DOHH2 (cell line): ENCODE results near the gene PLLP.

Experiments
- H3F3A ChIP-seq: fragments of 200-600 bp; sonication (generic), shearing (Covaris generic); 2 replicates; pipeline ENCODE4 v1.6.0; 2016; ENCODE audit warnings: antibody characterized with exemption, mild to moderate bottlenecking; ENCODE audit not compliant: control insufficient read depth, insufficient read depth
- H3K27ac ChIP-seq: fragments of 200-600 bp; sonication (generic); 2 replicates; pipeline ENCODE4 v1.5.1; 2014; ENCODE audit warnings: low read depth, mild to moderate bottlenecking, low read length, moderate library complexity
- H3K27me3 ChIP-seq: fragments of 200-600 bp; sonication (generic); 2 replicates; pipeline ENCODE4 v1.6.1; 2014; ENCODE audit warnings: mild to moderate bottlenecking, low read length, mixed read lengths; ENCODE audit not compliant: control insufficient read depth
- H3K36me3 ChIP-seq: fragments of 200-600 bp; sonication (generic); 2 replicates; pipeline ENCODE4 v1.6.1; 2014; ENCODE audit warnings: mild to moderate bottlenecking, low read length, moderate library complexity, mixed read lengths; ENCODE audit not compliant: control insufficient read depth
- H3K4me1 ChIP-seq: fragments of 200-600 bp; sonication (generic); 2 replicates; pipeline ENCODE4 v1.6.1; 2014; ENCODE audit warnings: mild to moderate bottlenecking, low read length, mixed read lengths; ENCODE audit not compliant: control insufficient read depth
- H3K4me2 ChIP-seq: fragments of 200-600 bp; sonication (generic); 2 replicates; pipeline ENCODE4 v1.6.0; 2014; ENCODE audit warnings: mild to moderate bottlenecking, low read length, moderate library complexity
- H3K4me3 ChIP-seq: fragments of 200-600 bp; sonication (generic); 2 replicates; pipeline ENCODE4 v1.5.1; 2014; ENCODE audit warnings: mild to moderate bottlenecking, low read length, mixed read lengths
- H3K79me2 ChIP-seq: fragments of 200-600 bp; sonication (generic); 2 replicates; pipeline ENCODE4 v1.6.1; 2014; ENCODE audit warnings: mild to moderate bottlenecking, low read length, mixed read lengths; ENCODE audit not compliant: control insufficient read depth
- H3K9me2 ChIP-seq: fragments of 200-600 bp; sonication (generic); replicated peaks from 2 replicates; pipeline ENCODE4 v1.6.1; 2014; ENCODE audit warnings: mild to moderate bottlenecking, low read length, mixed read lengths; ENCODE audit not compliant: control insufficient read depth
- H3K9me3 ChIP-seq: fragments of 200-600 bp; sonication (generic); 2 replicates; pipeline ENCODE4 v1.6.1; 2014; ENCODE audit warnings: antibody characterized with exemption, low read length, mixed read lengths; ENCODE audit not compliant: control insufficient read depth, insufficient read depth
- H4K20me1 ChIP-seq: fragments of 200-600 bp; sonication (generic); 2 replicates; pipeline ENCODE4 v1.6.0; 2014; ENCODE audit warnings: low read depth, mild to moderate bottlenecking, antibody characterized with exemption, low read length, moderate library complexity; ENCODE audit not compliant: control insufficient read depth, insufficient read depth
- CTCF ChIP-seq: fragments of 200-600 bp; sonication (generic); IDR thresholded peaks from one replicate; pipeline ENCODE4 v1.5.1; 2014; ENCODE audit warnings: antibody characterized with exemption, mild to moderate bottlenecking, low read depth, low read length; ENCODE audit not compliant: poor library complexity, severe bottlenecking
- EZH2phosphoT487 ChIP-seq: fragments of 200-600 bp; sonication (generic); IDR thresholded peaks from 2 replicates; pipeline ENCODE4 v1.6.1; 2017; ENCODE audit warnings: borderline replicate concordance, mild to moderate bottlenecking, antibody characterized with exemption, low read length, moderate library complexity, mixed read lengths

Gene PLLP

DNA sequence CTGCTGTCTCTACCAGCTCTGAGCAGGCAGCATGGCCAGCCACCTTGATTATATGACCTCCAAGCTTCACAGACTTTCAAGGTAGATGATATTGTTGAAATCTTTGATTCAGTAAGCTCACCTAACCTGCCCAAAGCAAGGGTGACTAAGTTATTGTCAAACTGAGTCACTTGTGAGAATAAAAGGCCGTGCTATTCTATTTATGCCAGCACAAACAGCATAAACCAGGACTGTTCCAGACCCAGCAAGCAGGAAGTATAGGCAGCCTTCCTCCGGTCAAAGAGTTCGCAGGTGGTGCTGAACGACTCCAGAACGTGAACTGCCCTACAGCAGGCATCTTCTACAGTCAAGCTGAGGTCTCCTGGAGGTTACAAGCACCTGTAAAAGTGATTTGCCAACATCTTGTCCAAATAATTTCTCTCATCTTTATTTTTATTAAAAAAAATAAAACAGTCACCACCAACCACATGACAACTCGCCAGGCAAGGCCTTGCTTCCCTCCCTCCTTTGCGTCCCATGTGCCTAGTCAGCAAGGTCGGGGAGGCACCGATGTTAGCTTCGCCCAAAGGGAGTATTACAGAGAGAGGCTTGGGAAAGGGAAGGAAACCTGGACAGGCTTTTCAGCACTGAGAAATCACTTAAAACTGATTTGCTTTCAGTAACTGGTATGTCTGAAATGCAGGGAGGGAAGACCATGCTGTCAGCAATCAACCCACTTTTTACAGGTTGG is 28.6 kb downstream of the PLLP start:
- Histone ChIP-seq H3K27me3 (no peaks in the 10 kb centered on the region), H3K27ac (no peak overlapping the region), H3K4me1 (peaks cover 15% of the 10 kb centered on the region), H3F3A (no peaks in the 10 kb centered on the region), H3K79me2 (no peaks in the 10 kb centered on the region), H3K36me3 (peaks cover 19% of the 10 kb centered on the region), H3K4me3 (no peak overlapping the region), H4K20me1 (no peaks in the 10 kb centered on the region), H3K4me2 (no peak overlapping the region), H3K9me2 (no peaks in the 10 kb centered on the region), H3K9me3 (no peaks in the 10 kb centered on the region)
- no peak for TF ChIP-seq EZH2phosphoT487
- TF ChIP-seq CTCF: no peak

- no peaks in the 10 kb centered on the region for H3K4me1 ChIP-seq
- no peaks in the 10 kb centered on the region for H3K9me3 ChIP-seq
- peaks cover 40% of the 10 kb centered on the region for H3K36me3 ChIP-seq
- H3K9me2 ChIP-seq: no peaks in the 10 kb centered on the region
- H3K79me2 ChIP-seq: no peaks in the 10 kb centered on the region
- no peak for TF ChIP-seq EZH2phosphoT487
- no peak for TF ChIP-seq CTCF
- no peak overlapping the region for H3K4me2 ChIP-seq
- no peaks in the 10 kb centered on the region for H3K27me3 ChIP-seq
- H4K20me1 ChIP-seq: no peaks in the 10 kb centered on the region
- no peaks in the 10 kb centered on the region for H3F3A ChIP-seq
- H3K27ac ChIP-seq: no peak overlapping the region
- no peak overlapping the region for H3K4me3 ChIP-seq
These were observed 31.0 kb downstream of the PLLP start for GRCh38 chr16:57253466-57253865.

- H3K79me2 ChIP-seq: no peaks in the 10 kb centered on the region
- no peak overlapping the region for H3K4me3 ChIP-seq
- no peaks in the 10 kb centered on the region for H3K27me3 ChIP-seq
- no peak overlapping the region for H3K27ac ChIP-seq
- no peak overlapping the region for H3K4me2 ChIP-seq
- H3K9me2 ChIP-seq: no peaks in the 10 kb centered on the region
- TF ChIP-seq EZH2phosphoT487 (no peak), CTCF (no peak)
- H3K4me1 ChIP-seq: no peaks in the 10 kb centered on the region
- H4K20me1 ChIP-seq: no peaks in the 10 kb centered on the region
- H3K36me3 ChIP-seq: peaks cover 49% of the 10 kb centered on the region
- H3K9me3 ChIP-seq: no peaks in the 10 kb centered on the region
- H3F3A ChIP-seq: no peaks in the 10 kb centered on the region
These were observed 32.2 kb downstream of the PLLP start for GRCh38 chr16:57252148-57252721.
